HEK293 (cell line): Measurements from ENCODE around the gene SLC5A10.

ENCODE experiments used
- CTCF ChIA-PET: fragments of 350-600 bp; formaldehyde crosslinking; extraction: SDS; loops from one replicate; lab custom pipeline; 2021; ENCODE audit warnings: antibody characterized with exemption; lab: Yijun Ruan, JAX
- POLR2A ChIA-PET: fragments of 300-600 bp; formaldehyde crosslinking; extraction: SDS; loops from one replicate; lab custom pipeline; 2020; ENCODE audit warnings: antibody characterized with exemption, inconsistent platforms; lab: Yijun Ruan, JAX
- H3K27ac ChIP-seq: fragments of 200-500 bp; sonication (Bioruptor generic); 2 replicates; pipeline ENCODE4 v1.5.1; 2014; ENCODE audit warnings: low read depth, low read length, control low read depth, inconsistent platforms; ENCODE audit errors: extremely low read depth
- H3K36me3 ChIP-seq, 2 experiments: fragments of 200-500 bp in 1 of 2; sonication (Bioruptor generic) in 1 of 2; 1 replicate in 1 of 2; 2 replicates in 1 of 2; pipeline ENCODE4 v1.5.1; 2014 to 2017; ENCODE audit warnings: inconsistent platforms in 2 of 2, low read length in 2 of 2; ENCODE audit not compliant: control insufficient read depth in 2 of 2, insufficient read depth in 1 of 2
- H3K4me1 ChIP-seq: fragments of 200-500 bp; sonication (Bioruptor generic); 2 replicates; pipeline ENCODE4 v1.5.1; 2014; ENCODE audit warnings: mild to moderate bottlenecking, low read length, inconsistent platforms; ENCODE audit not compliant: control insufficient read depth, insufficient read depth
- H3K4me3 ChIP-seq: 2 replicates; pipeline ENCODE4 v1.5.1; 2011; ENCODE audit warnings: low read depth, mild to moderate bottlenecking, control low read depth, low read length, moderate library complexity
- H3K9me3 ChIP-seq: fragments of 200-500 bp; sonication (Bioruptor generic); 2 replicates; pipeline ENCODE4 v1.5.1; 2014; ENCODE audit warnings: low read depth, low read length, inconsistent platforms; ENCODE audit not compliant: control insufficient read depth, insufficient read depth
- BCL11A ChIP-seq: fragments of 450-650 bp; formaldehyde crosslinking; IDR thresholded peaks from 2 replicates; pipeline ENCODE4 v1.5.1; 2016; ENCODE audit warnings: low read depth, missing biosample characterization, missing genetic modification characterization
- GLIS1 ChIP-seq: fragments of 450-650 bp; formaldehyde crosslinking; IDR thresholded peaks from 2 replicates; pipeline ENCODE4 v1.5.1; 2016; ENCODE audit warnings: missing biosample characterization, missing genetic modification characterization
- GLIS2 ChIP-seq: fragments of 450-650 bp; formaldehyde crosslinking; IDR thresholded peaks from 2 replicates; pipeline ENCODE4 v1.5.1; 2016; ENCODE audit warnings: missing biosample characterization, missing genetic modification characterization
- SP2 ChIP-seq: fragments of 450-650 bp; formaldehyde crosslinking; IDR thresholded peaks from 2 replicates; pipeline ENCODE4 v1.5.1; 2016; ENCODE audit warnings: missing biosample characterization, missing genetic modification characterization
- ZBTB48 ChIP-seq: fragments of 450-650 bp; formaldehyde crosslinking; IDR thresholded peaks from 2 replicates; pipeline ENCODE4 v1.5.1; 2016; ENCODE audit warnings: missing biosample characterization, missing genetic modification characterization
- ZNF121 ChIP-seq: fragments of 450-650 bp; formaldehyde crosslinking; IDR thresholded peaks from 2 replicates; pipeline ENCODE4 v1.5.1; 2016; ENCODE audit warnings: missing biosample characterization, missing genetic modification characterization
- ZNF140 ChIP-seq: fragments of 450-650 bp; formaldehyde crosslinking; IDR thresholded peaks from 2 replicates; pipeline ENCODE4 v1.5.1; 2016; ENCODE audit warnings: missing biosample characterization, missing genetic modification characterization
- ZNF155 ChIP-seq: fragments of 450-650 bp; formaldehyde crosslinking; IDR thresholded peaks from 2 replicates; pipeline ENCODE4 v1.5.1; 2016; ENCODE audit warnings: missing biosample characterization, missing genetic modification characterization
- ZNF16 ChIP-seq: fragments of 450-650 bp; formaldehyde crosslinking; IDR thresholded peaks from 2 replicates; pipeline ENCODE4 v1.5.1; 2016; ENCODE audit warnings: low read depth, missing biosample characterization, missing genetic modification characterization
- ZNF184 ChIP-seq: fragments of 450-650 bp; IDR thresholded peaks from 2 replicates; pipeline ENCODE4 v1.5.1; 2018; ENCODE audit warnings: missing biosample characterization, mild to moderate bottlenecking, missing genetic modification characterization
- ZNF221 ChIP-seq: fragments of 450-650 bp; formaldehyde crosslinking; IDR thresholded peaks from 2 replicates; pipeline ENCODE4 v1.5.1; 2017; ENCODE audit warnings: missing biosample characterization, missing genetic modification characterization, borderline replicate concordance
- ZNF426 ChIP-seq: fragments of 450-650 bp; formaldehyde crosslinking; IDR thresholded peaks from 2 replicates; pipeline ENCODE4 v1.5.1; 2017; ENCODE audit warnings: missing biosample characterization, missing genetic modification characterization, mild to moderate bottlenecking, inconsistent platforms, moderate library complexity
- ZNF521 ChIP-seq: fragments of 450-650 bp; formaldehyde crosslinking; IDR thresholded peaks from 2 replicates; pipeline ENCODE4 v1.5.1; 2017; ENCODE audit warnings: missing biosample characterization, mild to moderate bottlenecking, missing genetic modification characterization
- ZNF549 ChIP-seq: fragments of 450-650 bp; IDR thresholded peaks from 2 replicates; pipeline ENCODE4 v1.5.1; 2018; ENCODE audit warnings: missing biosample characterization, missing genetic modification characterization, mild to moderate bottlenecking, inconsistent platforms, moderate library complexity
- ZNF560 ChIP-seq: fragments of 450-650 bp; formaldehyde crosslinking; IDR thresholded peaks from 2 replicates; pipeline ENCODE4 v1.5.1; 2017; ENCODE audit warnings: missing biosample characterization, missing genetic modification characterization, borderline replicate concordance
- ZNF561 ChIP-seq: fragments of 450-650 bp; IDR thresholded peaks from 2 replicates; pipeline ENCODE4 v1.5.1; 2018; ENCODE audit warnings: missing biosample characterization, missing genetic modification characterization, borderline replicate concordance
- ZNF600 ChIP-seq: fragments of 450-650 bp; formaldehyde crosslinking; IDR thresholded peaks from 2 replicates; pipeline ENCODE4 v1.5.1; 2016; ENCODE audit warnings: missing biosample characterization, missing genetic modification characterization
- ZNF707 ChIP-seq: fragments of 450-650 bp; formaldehyde crosslinking; IDR thresholded peaks from 2 replicates; pipeline ENCODE4 v1.5.1; 2016; ENCODE audit warnings: missing biosample characterization, missing genetic modification characterization
- ZNF768 ChIP-seq: fragments of 450-650 bp; formaldehyde crosslinking; IDR thresholded peaks from 2 replicates; pipeline ENCODE4 v1.5.1; 2018; ENCODE audit warnings: missing biosample characterization, mild to moderate bottlenecking, missing genetic modification characterization
- ZNF777 ChIP-seq: fragments of 450-650 bp; formaldehyde crosslinking; IDR thresholded peaks from 2 replicates; pipeline ENCODE4 v1.5.1; 2017; ENCODE audit warnings: missing biosample characterization, missing genetic modification characterization, borderline replicate concordance
- ZNF792 ChIP-seq: fragments of 450-650 bp; formaldehyde crosslinking; IDR thresholded peaks from 2 replicates; pipeline ENCODE4 v1.5.1; 2016; ENCODE audit warnings: missing biosample characterization, missing genetic modification characterization
- TF ChIP-seq, protein P1 (sequence below): fragments of 450-650 bp; formaldehyde crosslinking; IDR thresholded peaks from 2 replicates; pipeline ENCODE4 v1.5.1; 2016; ENCODE audit warnings: missing biosample characterization, missing genetic modification characterization
- TF ChIP-seq, protein P2 (sequence below): fragments of 450-650 bp; formaldehyde crosslinking; IDR thresholded peaks from 2 replicates; pipeline ENCODE4 v1.5.1; 2016; ENCODE audit warnings: missing biosample characterization, missing genetic modification characterization
- TF ChIP-seq, protein P3 (sequence below): fragments of 450-650 bp; IDR thresholded peaks from 2 replicates; pipeline ENCODE4 v1.5.1; 2018; ENCODE audit warnings: missing biosample characterization, missing genetic modification characterization
- TF ChIP-seq, protein P4 (sequence below): fragments of 450-650 bp; formaldehyde crosslinking; optimal IDR thresholded peaks from 2 replicates; pipeline ENCODE3; 2016; ENCODE audit warnings: missing biosample characterization, mild to moderate bottlenecking, missing genetic modification characterization
- TF ChIP-seq, protein P5 (sequence below): fragments of 450-650 bp; formaldehyde crosslinking; IDR thresholded peaks from 2 replicates; pipeline ENCODE4 v1.5.1; 2016; ENCODE audit warnings: missing biosample characterization, missing genetic modification characterization, low read depth

The SLC5A10 gene

DNA sequence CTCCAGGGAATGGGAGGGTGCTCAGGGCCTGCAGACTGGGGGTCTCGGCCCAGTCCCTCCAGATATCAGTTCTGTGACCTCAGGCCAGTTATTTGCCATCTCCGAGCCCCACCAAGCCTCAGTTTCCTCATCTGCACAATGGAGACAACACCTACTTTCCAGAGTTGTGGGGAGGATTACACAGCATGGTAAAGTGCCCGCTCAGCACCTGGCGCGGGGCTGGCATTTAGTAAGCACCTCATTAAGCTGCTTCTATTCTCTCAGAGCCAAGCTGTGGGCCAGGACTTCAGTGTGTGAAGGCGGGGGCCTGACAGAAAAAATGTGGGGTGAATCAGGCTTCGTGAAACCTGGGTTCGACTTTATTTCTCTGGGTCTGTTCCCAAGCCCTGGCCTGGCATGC lies 47.4 kb downstream of the SLC5A10 start (continued):
- TF ChIP-seq, protein P1, sequence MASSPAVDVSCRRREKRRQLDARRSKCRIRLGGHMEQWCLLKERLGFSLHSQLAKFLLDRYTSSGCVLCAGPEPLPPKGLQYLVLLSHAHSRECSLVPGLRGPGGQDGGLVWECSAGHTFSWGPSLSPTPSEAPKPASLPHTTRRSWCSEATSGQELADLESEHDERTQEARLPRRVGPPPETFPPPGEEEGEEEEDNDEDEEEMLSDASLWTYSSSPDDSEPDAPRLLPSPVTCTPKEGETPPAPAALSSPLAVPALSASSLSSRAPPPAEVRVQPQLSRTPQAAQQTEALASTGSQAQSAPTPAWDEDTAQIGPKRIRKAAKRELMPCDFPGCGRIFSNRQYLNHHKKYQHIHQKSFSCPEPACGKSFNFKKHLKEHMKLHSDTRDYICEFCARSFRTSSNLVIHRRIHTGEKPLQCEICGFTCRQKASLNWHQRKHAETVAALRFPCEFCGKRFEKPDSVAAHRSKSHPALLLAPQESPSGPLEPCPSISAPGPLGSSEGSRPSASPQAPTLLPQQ = no peak

DNA sequence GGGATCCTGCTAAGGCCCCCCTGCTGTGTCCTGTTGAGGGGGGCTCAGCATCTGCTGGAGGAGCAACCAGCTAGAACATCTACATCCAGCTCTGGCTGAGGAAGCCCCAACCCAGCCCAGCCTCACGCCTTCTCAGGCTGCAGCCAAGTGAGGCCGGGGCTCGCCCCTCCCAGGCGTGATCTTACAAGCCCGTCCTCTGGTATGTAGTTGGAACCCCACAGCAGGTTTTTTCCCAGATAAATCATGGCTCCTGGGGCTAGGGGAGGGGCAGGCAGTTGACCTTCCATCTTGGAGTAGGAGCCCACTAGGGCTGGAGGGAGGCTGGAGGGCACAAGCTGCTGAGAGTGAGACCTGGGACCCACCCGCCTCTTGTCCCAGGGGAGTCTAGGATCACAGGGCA lies 47.9 kb downstream of the SLC5A10 start:
- CTCF ChIA-PET = interaction anchor here (0.7 kb wide), 1 partner anchor 266 kb away, joined by 3 read pairs; no protein-coding TSS in a partner anchor
- no peak overlapping the region for H3K4me3 ChIP-seq
- POLR2A ChIA-PET = no interaction called here
- peaks cover 7% of the 10 kb centered on the region for H3K4me1 ChIP-seq
- TF ChIP-seq, protein P2, sequence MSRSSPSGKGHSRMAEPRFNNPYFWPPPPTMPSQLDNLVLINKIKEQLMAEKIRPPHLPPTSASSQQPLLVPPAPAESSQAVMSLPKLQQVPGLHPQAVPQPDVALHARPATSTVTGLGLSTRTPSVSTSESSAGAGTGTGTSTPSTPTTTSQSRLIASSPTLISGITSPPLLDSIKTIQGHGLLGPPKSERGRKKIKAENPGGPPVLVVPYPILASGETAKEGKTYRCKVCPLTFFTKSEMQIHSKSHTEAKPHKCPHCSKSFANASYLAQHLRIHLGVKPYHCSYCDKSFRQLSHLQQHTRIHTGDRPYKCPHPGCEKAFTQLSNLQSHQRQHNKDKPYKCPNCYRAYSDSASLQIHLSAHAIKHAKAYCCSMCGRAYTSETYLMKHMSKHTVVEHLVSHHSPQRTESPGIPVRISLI = no peak
- no peak for TF ChIP-seq ZNF221
- TF ChIP-seq ZNF521 (tag by site-specific recombination) = no peak
- TF ChIP-seq, protein P3, sequence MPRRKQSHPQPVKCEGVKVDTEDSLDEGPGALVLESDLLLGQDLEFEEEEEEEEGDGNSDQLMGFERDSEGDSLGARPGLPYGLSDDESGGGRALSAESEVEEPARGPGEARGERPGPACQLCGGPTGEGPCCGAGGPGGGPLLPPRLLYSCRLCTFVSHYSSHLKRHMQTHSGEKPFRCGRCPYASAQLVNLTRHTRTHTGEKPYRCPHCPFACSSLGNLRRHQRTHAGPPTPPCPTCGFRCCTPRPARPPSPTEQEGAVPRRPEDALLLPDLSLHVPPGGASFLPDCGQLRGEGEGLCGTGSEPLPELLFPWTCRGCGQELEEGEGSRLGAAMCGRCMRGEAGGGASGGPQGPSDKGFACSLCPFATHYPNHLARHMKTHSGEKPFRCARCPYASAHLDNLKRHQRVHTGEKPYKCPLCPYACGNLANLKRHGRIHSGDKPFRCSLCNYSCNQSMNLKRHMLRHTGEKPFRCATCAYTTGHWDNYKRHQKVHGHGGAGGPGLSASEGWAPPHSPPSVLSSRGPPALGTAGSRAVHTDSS (tag by site-specific recombination) = no peak
- no peak for TF ChIP-seq ZNF560
- no peak for TF ChIP-seq ZNF768
- no peak for TF ChIP-seq GLIS1 (tag by site-specific recombination)
- TF ChIP-seq ZBTB48 (tag by site-specific recombination) = no peak
- TF ChIP-seq BCL11A (tag by site-specific recombination) = no peak
- TF ChIP-seq ZNF155 (tag by site-specific recombination) = no peak
- no peak for TF ChIP-seq ZNF707 (tag by site-specific recombination)
- no peak for TF ChIP-seq ZNF549
- no peak for TF ChIP-seq ZNF792 (tag by site-specific recombination)
- TF ChIP-seq, all 188 proteins: peak for 0
- Histone ChIP-seq H3K27ac (no peak overlapping the region), H3K36me3 (peaks cover 3 to 63% of the 10 kb centered on the region in 2 experiments; a peak in 2 of 3 replicates), H3K9me3 (no peaks in the 10 kb centered on the region)

DNA sequence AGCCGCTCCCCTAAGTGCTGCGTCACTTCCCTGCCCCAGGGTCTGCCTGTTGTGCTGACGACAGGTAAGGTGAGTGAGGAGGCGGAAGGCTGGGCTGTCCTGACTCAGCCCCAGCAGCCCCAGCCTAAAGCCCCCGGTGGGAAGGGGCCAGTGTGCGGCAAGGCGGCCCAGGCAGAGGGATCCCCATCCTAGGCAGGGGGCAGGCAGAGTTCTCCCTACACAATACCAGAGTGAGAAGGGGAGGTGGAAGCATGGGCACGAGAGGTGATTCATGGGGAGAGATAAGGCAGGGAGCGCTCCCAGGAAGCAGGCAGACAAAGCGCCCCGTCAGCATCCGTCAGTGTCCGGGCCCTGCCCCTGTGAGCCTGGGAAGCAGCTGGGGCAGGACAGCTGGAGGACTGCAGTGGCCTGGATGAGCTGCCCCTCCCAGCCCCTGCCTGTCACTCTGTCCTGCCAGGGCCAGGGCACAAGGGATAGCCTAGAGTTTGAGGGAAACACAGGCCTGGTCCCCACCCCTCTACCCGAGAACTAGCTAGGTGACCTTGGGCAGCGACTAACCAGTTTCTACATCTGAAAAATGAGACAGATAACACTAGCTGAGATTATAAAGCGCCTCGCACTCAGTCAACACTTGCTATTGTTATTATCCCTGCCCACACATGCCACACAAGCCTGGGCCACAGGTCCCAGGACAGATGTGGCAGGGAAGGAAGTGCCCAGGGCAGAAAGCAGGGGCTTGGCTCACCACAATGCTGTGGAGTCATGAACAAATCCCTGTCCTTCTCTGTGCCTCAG lies 48.8 kb downstream of the SLC5A10 start:
- TF ChIP-seq ZNF140 (tag by site-specific recombination) (no peak), ZNF561 (tag by site-specific recombination) (no peak), ZNF426 (no peak), GLIS2 (tag by site-specific recombination) (no peak), ZNF777 (tag by site-specific recombination) (no peak), SP2 (tag by site-specific recombination) (0 out of 2 replicates have a peak, but pooled peaks have one; percentile 10), ZNF184 (tag by site-specific recombination) (no peak), ZNF16 (no peak), ZNF221 (no peak), ZNF600 (0 out of 2 replicates have a peak, but pooled peaks have one; percentile 21), ZNF121 (tag by site-specific recombination) (no peak)
- TF ChIP-seq, protein P4, sequence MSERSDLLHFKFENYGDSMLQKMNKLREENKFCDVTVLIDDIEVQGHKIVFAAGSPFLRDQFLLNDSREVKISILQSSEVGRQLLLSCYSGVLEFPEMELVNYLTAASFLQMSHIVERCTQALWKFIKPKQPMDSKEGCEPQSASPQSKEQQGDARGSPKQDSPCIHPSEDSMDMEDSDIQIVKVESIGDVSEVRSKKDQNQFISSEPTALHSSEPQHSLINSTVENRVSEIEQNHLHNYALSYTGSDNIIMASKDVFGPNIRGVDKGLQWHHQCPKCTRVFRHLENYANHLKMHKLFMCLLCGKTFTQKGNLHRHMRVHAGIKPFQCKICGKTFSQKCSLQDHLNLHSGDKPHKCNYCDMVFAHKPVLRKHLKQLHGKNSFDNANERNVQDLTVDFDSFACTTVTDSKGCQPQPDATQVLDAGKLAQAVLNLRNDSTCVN = no peak
- TF ChIP-seq, protein P5, sequence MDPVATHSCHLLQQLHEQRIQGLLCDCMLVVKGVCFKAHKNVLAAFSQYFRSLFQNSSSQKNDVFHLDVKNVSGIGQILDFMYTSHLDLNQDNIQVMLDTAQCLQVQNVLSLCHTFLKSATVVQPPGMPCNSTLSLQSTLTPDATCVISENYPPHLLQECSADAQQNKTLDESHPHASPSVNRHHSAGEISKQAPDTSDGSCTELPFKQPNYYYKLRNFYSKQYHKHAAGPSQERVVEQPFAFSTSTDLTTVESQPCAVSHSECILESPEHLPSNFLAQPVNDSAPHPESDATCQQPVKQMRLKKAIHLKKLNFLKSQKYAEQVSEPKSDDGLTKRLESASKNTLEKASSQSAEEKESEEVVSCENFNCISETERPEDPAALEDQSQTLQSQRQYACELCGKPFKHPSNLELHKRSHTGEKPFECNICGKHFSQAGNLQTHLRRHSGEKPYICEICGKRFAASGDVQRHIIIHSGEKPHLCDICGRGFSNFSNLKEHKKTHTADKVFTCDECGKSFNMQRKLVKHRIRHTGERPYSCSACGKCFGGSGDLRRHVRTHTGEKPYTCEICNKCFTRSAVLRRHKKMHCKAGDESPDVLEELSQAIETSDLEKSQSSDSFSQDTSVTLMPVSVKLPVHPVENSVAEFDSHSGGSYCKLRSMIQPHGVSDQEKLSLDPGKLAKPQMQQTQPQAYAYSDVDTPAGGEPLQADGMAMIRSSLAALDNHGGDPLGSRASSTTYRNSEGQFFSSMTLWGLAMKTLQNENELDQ (tag by site-specific recombination) = no peak
- CTCF ChIA-PET = interaction anchor here (0.8 kb wide), 1 partner anchor 40 kb away, joined by 3 read pairs; no protein-coding TSS in a partner anchor
- Histone ChIP-seq H3K4me1 (peaks cover 7% of the 10 kb centered on the region), H3K36me3 (peaks cover 2 to 63% of the 10 kb centered on the region in 2 experiments; a peak in 2 of 3 replicates), H3K9me3 (no peaks in the 10 kb centered on the region), H3K4me3 (no peak overlapping the region), H3K27ac (no peak overlapping the region)
- POLR2A ChIA-PET = interaction anchor here (1.2 kb wide), 1 partner anchor 22 kb away, joined by 3 read pairs; no protein-coding TSS in a partner anchor
